Neural cell (in vitro differentiated cells): Measurements from ENCODE around the gene CLTB.

ENCODE experiments used
- CTCF ChIP-seq: fragments of 450-650 bp; IDR thresholded peaks from 2 replicates; pipeline ENCODE4 v1.5.1; 2014; ENCODE audit warnings: antibody characterized with exemption, mild to moderate bottlenecking, moderate library complexity; ENCODE audit not compliant: poor library complexity, severe bottlenecking
- EP300 ChIP-seq: fragments of 450-650 bp; conservative IDR thresholded peaks from 2 replicates; pipeline ENCODE4 v1.6.1; 2014; ENCODE audit warnings: antibody characterized with exemption, mild to moderate bottlenecking, moderate library complexity; ENCODE audit not compliant: poor library complexity, severe bottlenecking
- MXI1 ChIP-seq: fragments of 450-650 bp; conservative IDR thresholded peaks from 2 replicates; pipeline ENCODE4 v1.6.1; 2014; ENCODE audit warnings: antibody characterized with exemption, mild to moderate bottlenecking; ENCODE audit not compliant: poor library complexity, severe bottlenecking
- RAD21 ChIP-seq: fragments of 450-650 bp; conservative IDR thresholded peaks from 2 replicates; pipeline ENCODE4 v1.6.1; 2014; ENCODE audit warnings: antibody characterized with exemption, mild to moderate bottlenecking, moderate library complexity

DNA sequence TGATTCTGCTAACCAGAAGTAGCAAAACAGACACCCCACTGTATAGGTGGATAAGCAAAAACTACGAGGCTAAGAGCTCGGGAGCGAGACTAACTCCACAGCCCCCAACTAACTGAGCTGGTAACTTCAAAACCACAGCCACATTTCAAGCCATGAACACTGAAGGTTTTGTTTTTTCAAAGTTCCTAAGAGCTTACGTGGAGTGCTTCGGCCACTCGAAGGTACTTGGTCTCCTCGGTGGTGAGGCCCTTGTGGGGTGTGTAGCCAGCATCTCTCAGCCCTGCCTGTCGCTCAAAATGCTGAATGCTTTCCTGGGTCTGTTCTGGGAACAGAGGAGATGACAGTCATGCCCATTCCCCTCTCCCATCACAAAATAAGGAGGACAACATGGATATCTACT, 65.9 kb downstream of the CLTB start:
- TF ChIP-seq MXI1 (no peak), CTCF (no peak), EP300 (no peak), RAD21 (no peak)
